AG10803 (cell line): ENCODE data around the gene MTUS2.

Experiments used
- DNase-seq: peaks from one replicate; pipeline ENCODE4 v3.0.0; 2010; ENCODE audit warnings: low read depth
- H3K4me3 ChIP-seq: 2 replicates; pipeline ENCODE4 v1.5.1; 2011; ENCODE audit warnings: mild to moderate bottlenecking, low read length, control low read depth
- CTCF ChIP-seq: conservative IDR thresholded peaks from 2 replicates; pipeline ENCODE4 v1.5.1; 2011; ENCODE audit warnings: mild to moderate bottlenecking, low read length, control low read depth, inconsistent platforms

MTUS2 gene

GRCh38 chr13:29159871-29160270 lies 339.7 kb downstream of the MTUS2 start:
- DNase-seq = no peak
- no peak for TF ChIP-seq CTCF
- H3K4me3 ChIP-seq = no peak overlapping the region

GRCh38 chr13:29160862-29161261 lies 340.7 kb downstream of the MTUS2 start:
- no peak for TF ChIP-seq CTCF
- no peak for DNase-seq
- no peak overlapping the region for H3K4me3 ChIP-seq

GRCh38 chr13:29161676-29162075 lies 341.5 kb downstream of the MTUS2 start:
- TF ChIP-seq CTCF = no peak

GRCh38 chr13:29162638-29163235 lies 342.6 kb downstream of the MTUS2 start:
- no peak overlapping the region for H3K4me3 ChIP-seq
- TF ChIP-seq CTCF = no peak
- peak; percentile 61 for DNase-seq

More at GRCh38 chr13:29161676-29162075, 341.5 kb downstream of the MTUS2 start:
- no peak for DNase-seq
- no peak overlapping the region for H3K4me3 ChIP-seq

GRCh38 chr13:29164116-29164515 lies 344.0 kb downstream of the MTUS2 start:
- no peak overlapping the region for H3K4me3 ChIP-seq
- no peak for DNase-seq
- TF ChIP-seq CTCF = no peak

- DNase-seq = no peak
- H3K4me3 ChIP-seq = no peak overlapping the region
- TF ChIP-seq CTCF = no peak
Observed at GRCh38 chr13:29165216-29165615, 345.1 kb downstream of the MTUS2 start.

- no peak for TF ChIP-seq CTCF
- no peak overlapping the region for H3K4me3 ChIP-seq
- DNase-seq = peak; percentile 25
Observed at GRCh38 chr13:29165840-29166239, 345.7 kb downstream of the MTUS2 start.
